Measurements from ENCODE around the gene FBXL14. TPM values are rescaled to one million over a fixed set of nuclear protein-coding genes. Genes with fewer than 3 reads are reported as not detected.
A peak's percentile ranks its signal among the peaks of the same experiment; 100 is the strongest.
"Not testable (repeated sequence)": the region's sequence is repeated elsewhere in the genome, so short reads cannot be mapped to it uniquely, and the experiment has no call there.

FBXL14 gene
- total RNA-seq, 1 experiment from 2014 or later, result 19.3 TPM

GRCh38 chr12:1560704-1561103 lies 33.7 kb downstream of the FBXL14 start:
- Histone ChIP-seq H3K4me3 (ENCODE audit: low read depth, low read length, poor library complexity, severe bottlenecking) (no peak overlapping the region), H3K9me3 (ENCODE audit: low read depth, low read length, poor library complexity, severe bottlenecking) (no peaks in the 10 kb centered on the region), H3K27me3 (replicated peaks; ENCODE audit: insufficient read depth, low read depth, low read length, poor library complexity) (no peaks in the 10 kb centered on the region), H3K4me1 (ENCODE audit: insufficient read depth, low read length, poor library complexity, severe bottlenecking) (peaks cover 15% of the 10 kb centered on the region), H3K36me3 (ENCODE audit: insufficient read depth, low read length, poor library complexity, severe bottlenecking) (no peaks in the 10 kb centered on the region), H3K27ac (ENCODE audit: low read depth, low read length, poor library complexity, severe bottlenecking) (no peak overlapping the region)
- intact Hi-C loops (cut with micrococcal nuclease; ENCODE audit: unreplicated experiment), result no loop called here
- no peak for TF ChIP-seq CTCF (conservative IDR thresholded peaks at IDR 0.05; ENCODE audit: low read depth, low read length)
- no peak for TF ChIP-seq EZH2 (IDR thresholded peaks at IDR 0.05; ENCODE audit: borderline replicate concordance, low read depth, low read length, poor library complexity, severe bottlenecking)
- ChIA-PET CTCF (no interaction called here), POLR2A (ENCODE audit: low non-redundant PET) (no interaction called here)
- DNase-seq (ENCODE audit: low spot score), result no peak
- BruUV-seq (replicated peaks), result no TSS peak

GRCh38 chr12:1559676-1560091 lies 34.7 kb downstream of the FBXL14 start:
- POLR2A ChIA-PET (ENCODE audit: low non-redundant PET), result no interaction called here
- no peaks in the 10 kb centered on the region for H3K36me3 ChIP-seq (ENCODE audit: insufficient read depth, low read length, poor library complexity, severe bottlenecking)
- H3K27ac ChIP-seq (ENCODE audit: low read depth, low read length, poor library complexity, severe bottlenecking), result peak overlapping the region; percentile 60
- H3K4me3 ChIP-seq (ENCODE audit: low read depth, low read length, poor library complexity, severe bottlenecking), result no peak overlapping the region
- intact Hi-C loops (cut with micrococcal nuclease; ENCODE audit: unreplicated experiment), result no loop called here
- CTCF ChIA-PET, result no interaction called here
- BruUV-seq (replicated peaks), result no TSS peak
- no peaks in the 10 kb centered on the region for H3K27me3 ChIP-seq (replicated peaks; ENCODE audit: insufficient read depth, low read depth, low read length, poor library complexity)
- no peak for TF ChIP-seq EZH2 (IDR thresholded peaks at IDR 0.05; ENCODE audit: borderline replicate concordance, low read depth, low read length, poor library complexity, severe bottlenecking)
- TF ChIP-seq CTCF (conservative IDR thresholded peaks at IDR 0.05; ENCODE audit: low read depth, low read length), result no peak
- no peaks in the 10 kb centered on the region for H3K9me3 ChIP-seq (ENCODE audit: low read depth, low read length, poor library complexity, severe bottlenecking)
- peaks cover 15% of the 10 kb centered on the region for H3K4me1 ChIP-seq (ENCODE audit: insufficient read depth, low read length, poor library complexity, severe bottlenecking)
- peak; percentile 62 for DNase-seq (ENCODE audit: low spot score)

DNA sequence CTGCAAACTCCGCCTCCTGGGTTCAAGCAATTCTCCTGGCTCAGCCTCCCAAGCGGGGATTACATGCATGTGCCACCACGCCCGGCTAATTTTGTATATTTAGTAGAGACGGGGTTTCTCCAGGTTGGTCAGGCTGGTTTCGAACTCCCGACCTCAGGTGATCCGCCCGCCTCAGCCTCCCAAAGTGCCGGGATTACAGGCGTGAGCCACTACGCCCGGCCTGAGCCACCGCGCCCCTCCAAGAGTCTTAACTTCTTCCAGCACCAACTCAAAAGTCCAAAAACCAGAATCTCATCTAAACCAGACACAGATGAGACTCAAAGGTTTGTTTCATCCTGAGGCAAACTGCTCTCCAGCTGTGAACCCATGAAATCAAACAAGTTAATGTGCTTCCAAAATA lies 36.3 kb downstream of the FBXL14 start:
- BruUV-seq (replicated peaks); H3K4me3 ChIP-seq (ENCODE audit: low read depth, low read length, poor library complexity, severe bottlenecking); H3K27me3 ChIP-seq (replicated peaks; ENCODE audit: insufficient read depth, low read depth, low read length, poor library complexity); H3K36me3 ChIP-seq (ENCODE audit: insufficient read depth, low read length, poor library complexity, severe bottlenecking); intact Hi-C loops (cut with micrococcal nuclease; ENCODE audit: unreplicated experiment); DNase-seq (ENCODE audit: low spot score); H3K9me3 ChIP-seq (ENCODE audit: low read depth, low read length, poor library complexity, severe bottlenecking); H3K27ac ChIP-seq (ENCODE audit: low read depth, low read length, poor library complexity, severe bottlenecking); CTCF ChIA-PET: not testable (repeated sequence)
- POLR2A ChIA-PET (ENCODE audit: low non-redundant PET), result interaction anchor here (1.0 kb wide), 1 partner anchor 30 kb away, joined by 3 read pairs; no protein-coding TSS in a partner anchor
- H3K4me1 ChIP-seq (ENCODE audit: insufficient read depth, low read length, poor library complexity, severe bottlenecking), result peaks cover 15% of the 10 kb centered on the region
